DMS53 treated with DMSO at 0.1 percent for 48 hours (cell line): ENCODE results near the gene TRIM10.
A peak's percentile ranks its signal among the peaks of the same experiment; 100 is the strongest.
"Not testable (repeated sequence)": the region's sequence is repeated elsewhere in the genome, so short reads cannot be mapped to it uniquely, and the experiment has no call there.

Experiments
- DNase-seq: peaks from one replicate; lab custom pipeline; 2025; ENCODE audit not compliant: unreplicated experiment; lab: John Stamatoyannopoulos, UW

Gene TRIM10

DNA sequence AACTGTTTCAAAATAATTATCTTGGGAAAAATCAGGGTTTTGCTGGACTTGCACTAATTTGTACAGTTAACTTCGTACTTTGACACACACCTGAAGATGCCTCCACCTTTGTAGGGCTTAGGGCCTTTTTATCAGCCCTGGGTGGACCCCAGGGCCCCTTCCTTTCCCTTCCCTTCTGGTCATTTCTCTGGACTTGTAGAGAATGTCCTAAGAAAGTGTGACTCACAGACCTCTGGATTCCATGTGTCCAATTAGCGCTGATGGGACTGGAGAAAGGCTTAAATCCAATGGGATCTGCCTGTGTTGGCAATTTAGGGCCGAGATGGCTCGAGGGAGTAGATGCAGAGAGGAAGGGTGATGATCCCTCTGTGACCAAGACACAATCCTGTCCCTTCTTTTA lies 11.7 kb upstream of the TRIM10 start:
- DNase-seq: no peak

DNA sequence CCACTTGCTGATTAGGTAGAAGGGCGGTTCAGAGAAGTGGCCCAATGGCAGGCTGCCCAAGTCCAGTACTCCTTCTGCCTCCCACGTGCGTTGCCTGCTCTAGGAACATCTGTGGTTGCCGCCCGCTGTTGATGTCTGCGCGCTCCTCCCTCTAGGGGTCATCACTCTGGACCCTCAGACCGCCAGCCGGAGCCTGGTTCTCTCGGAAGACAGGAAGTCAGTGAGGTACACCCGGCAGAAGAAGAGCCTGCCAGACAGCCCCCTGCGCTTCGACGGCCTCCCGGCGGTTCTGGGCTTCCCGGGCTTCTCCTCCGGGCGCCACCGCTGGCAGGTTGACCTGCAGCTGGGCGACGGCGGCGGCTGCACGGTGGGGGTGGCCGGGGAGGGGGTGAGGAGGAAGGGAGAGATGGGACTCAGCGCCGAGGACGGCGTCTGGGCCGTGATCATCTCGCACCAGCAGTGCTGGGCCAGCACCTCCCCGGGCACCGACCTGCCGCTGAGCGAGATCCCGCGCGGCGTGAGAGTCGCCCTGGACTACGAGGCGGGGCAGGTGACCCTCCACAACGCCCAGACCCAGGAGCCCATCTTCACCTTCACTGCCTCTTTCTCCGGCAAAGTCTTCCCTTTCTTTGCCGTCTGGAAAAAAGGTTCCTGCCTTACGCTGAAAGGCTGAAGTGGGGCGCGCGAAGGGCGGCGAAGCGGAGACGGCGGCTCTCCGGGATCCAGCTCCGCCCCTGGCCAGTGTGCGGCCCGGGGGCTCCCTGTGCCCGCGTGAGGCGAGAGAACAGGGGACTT lies 10.9 kb upstream of the TRIM10 start:
- DNase-seq: no peak

GRCh38 chr6:30169658-30170614 lies 8.9 kb upstream of the TRIM10 start:
- peak; percentile 54 for DNase-seq

- no peak for DNase-seq
These were observed 7.7 kb upstream of the TRIM10 start for GRCh38 chr6:30168741-30169140.

DNA sequence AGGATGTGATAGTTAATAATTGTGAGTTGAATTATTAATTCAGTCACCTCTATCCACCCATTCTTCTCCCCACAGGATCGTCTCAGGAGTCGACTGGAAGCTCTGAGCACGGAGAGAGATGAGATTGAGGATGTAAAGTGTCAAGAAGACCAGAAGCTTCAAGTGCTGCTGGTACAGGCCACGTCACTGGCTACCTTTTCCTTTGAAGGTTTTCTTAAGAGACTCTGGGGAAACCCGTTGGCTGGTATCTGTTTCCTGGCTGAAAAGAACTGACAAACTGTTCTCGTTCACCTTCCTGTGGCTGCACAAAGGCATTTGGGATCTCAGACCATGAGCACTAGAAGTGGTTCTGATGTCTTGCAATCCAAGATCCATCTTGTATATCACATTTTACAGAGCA lies 6.1 kb upstream of the TRIM10 start:
- no peak for DNase-seq

- DNase-seq: not testable (repeated sequence)
These were observed 4.2 kb upstream of the TRIM10 start for GRCh38 chr6:30165238-30165637.

GRCh38 chr6:30164714-30165113 lies 3.7 kb upstream of the TRIM10 start:
- no peak for DNase-seq

- DNase-seq: no peak
These were observed 3.1 kb upstream of the TRIM10 start for GRCh38 chr6:30163918-30164654.

GRCh38 chr6:30163090-30163917 lies 2.3 kb upstream of the TRIM10 start, which contains the start of gene TRIM15:
Gene TRIM15, plus strand, starts transcription at chr6:30163546. Its CDS starts 139 bp downstream, at chr6:30163685.
- peak; percentile 64 for DNase-seq

GRCh38 chr6:30162265-30163089 lies 1.5 kb upstream of the TRIM10 start:
- DNase-seq: no peak

DNA sequence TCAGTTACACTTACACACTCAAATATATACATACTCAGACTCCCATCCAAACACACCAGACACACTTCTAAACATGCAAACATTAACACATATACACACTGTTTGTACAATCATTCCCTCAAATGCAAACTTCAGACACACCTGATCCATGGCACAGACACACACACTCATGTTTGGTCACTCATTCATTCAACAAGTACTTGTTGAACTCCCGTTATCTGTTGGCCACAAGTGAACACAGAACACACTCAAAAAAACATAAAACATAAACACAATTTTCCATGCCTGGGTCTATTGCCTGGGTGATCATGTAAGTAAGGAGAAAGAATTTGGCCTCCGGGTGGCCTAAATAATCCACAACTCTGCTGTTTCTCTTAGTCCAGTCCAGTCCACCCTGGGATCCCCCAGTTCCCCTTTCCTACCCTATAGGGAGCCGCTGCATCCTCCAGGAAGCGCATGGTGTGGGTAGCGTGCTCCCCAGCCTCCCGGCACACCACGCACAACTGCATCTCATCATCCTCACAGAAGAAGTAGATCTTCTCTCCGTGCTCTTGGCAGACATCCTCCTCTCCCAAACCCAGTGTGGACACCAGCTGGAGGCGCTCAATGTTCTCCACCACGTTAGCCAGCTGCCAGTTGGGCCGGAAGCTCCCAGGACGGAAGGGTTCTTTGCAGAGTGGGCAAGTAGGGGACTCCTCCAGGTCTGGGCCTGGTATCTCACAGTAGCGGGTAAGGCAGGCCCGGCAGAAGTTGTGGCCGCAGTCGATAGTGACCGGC lies 815 bp downstream of the TRIM10 start:
- DNase-seq: no peak

DNA sequence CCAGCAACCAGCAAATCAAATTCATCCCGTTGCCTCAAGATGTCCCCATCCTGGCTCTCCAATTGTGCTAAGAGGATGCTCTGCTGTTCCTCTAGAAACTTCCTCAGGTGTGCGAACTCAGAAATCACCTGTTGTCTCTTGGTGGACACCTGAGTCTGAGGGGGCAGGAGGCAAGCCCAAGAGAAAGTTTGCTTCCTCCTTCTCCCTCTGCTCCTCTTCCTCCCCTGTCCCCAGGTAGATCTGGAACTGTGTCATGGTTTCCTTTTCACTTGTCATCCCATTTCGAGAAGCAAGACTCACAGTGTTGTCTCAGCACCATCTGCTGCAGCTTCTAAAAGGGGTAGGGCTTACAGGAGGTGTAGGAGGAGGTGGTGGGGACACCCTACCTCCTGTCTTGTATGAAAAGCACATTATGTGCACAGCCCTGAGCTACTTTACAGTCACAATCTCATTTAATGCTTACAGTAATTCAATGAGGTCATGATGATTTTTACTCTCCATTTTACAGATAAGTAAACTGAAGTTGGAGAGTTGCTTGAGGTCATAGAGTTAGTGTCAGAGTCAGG lies 2.5 kb downstream of the TRIM10 start:
- no peak for DNase-seq

DNA sequence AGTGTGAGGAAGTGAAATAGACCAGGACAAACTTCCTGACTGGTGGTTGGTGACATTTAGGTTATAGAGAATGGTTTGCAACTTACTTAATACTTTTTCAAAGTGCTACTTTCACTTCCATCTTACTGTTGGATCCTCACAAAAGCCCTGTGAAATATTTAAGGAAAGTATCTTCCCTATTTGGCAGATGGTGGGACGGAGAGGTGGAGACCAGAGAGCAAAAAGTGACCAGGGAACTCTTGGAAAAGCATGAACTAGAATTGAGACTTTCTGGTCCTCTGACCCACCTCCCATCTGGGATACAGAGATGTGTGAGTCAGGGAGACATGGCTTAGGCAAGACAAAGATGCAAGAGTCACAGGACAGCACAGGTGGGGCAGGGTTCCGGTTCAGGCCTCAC lies 3.0 kb downstream of the TRIM10 start:
- no peak for DNase-seq

DNA sequence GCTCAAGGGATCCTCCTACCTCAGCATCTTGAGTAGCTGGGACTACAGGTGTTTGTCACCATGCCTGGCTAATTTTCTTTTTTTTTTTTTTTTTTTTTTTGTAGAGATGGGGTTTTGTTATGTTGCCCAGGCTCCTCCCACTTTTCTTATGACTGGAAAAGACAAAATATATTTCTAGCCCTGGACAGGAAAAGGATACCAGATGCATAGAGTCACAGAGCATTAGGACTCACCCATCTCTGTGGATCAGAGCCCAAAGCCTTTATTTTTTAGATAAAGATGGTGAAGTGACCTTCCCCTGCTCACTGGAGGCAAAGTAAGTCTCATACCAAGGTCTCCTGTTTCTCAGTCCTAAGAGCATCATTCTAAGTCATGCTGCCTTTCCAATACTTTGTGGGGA lies 3.4 kb downstream of the TRIM10 start:
- no peak for DNase-seq

DNA sequence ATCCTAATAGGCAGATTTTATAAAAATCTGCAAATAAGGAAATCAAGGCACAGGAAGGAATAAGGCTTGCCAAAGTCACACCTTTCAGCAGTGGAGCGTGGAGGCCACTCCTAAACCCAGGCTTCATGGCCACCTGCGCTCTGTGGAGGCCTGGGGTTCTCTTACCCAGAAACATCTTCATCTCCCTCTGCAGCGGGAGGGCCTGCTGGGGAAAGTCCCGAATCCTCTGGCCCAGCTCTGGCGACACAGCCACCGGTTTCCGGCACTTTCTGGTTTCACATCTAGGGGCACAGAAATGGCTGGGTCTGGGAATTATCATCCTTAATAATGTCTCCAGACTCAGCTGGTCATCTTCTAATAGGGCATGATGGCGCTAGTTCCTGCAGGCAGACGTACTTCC lies 4.2 kb downstream of the TRIM10 start:
- no peak for DNase-seq

- DNase-seq: no peak
These were observed 4.8 kb downstream of the TRIM10 start for GRCh38 chr6:30156262-30156599.

DNA sequence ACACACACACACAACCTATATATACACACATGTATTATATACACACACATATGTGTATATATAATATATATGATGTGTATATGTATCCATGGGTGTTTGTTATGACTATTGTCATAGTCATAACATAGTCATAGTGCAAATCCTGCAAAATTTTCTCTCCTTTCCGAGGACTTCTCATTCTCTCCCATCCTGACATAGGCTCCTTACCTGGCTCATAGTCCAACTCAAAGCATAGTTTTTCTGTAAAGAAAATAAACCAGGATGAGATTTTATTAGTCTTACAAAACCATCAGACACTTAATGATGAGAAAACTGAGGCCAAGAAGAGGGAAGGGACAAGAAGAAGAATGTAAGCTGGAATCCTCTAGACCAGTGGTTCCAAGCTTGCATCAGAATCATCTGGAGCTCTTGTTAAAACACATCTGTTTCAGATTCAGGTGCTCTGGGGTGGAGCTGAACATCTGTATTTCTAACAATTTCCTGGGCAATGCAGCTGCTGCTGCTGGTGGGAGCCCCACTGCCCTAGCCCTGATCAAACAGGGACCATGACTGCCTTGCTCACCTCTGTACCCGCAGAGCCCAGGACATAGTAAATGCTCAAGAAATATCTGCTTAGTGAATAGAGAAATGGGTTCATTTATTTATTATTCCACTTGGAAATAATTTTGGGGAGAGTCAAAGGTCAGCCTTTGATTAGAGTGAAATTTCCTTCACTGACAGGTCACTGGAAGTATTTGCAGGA lies 5.3 kb downstream of the TRIM10 start:
- no peak for DNase-seq
